ENCODE measurements around the gene BCL2L12. TPM values are rescaled to one million over a fixed set of nuclear protein-coding genes. Genes with fewer than 3 reads are reported as not detected.
A peak's percentile ranks its signal among the peaks of the same experiment; 100 is the strongest.

Gene BCL2L12
- total and polyA plus RNA-seq, 4 donors, result 1.6 to 15.7 (median 6.8) TPM

- Histone ChIP-seq H3K27ac (ENCODE audit: low read depth in 1 of 2, low read length in 2 of 2) (no peak overlapping the region), H3K4me1 (ENCODE audit: control insufficient read depth in 4 of 4, insufficient read depth in 4 of 4, low read length in 3 of 4) (peaks cover 2 to 31% (median 13%) of the 10 kb centered on the region in 4 donors), H3K27me3 (ENCODE audit: control insufficient read depth in 4 of 4, insufficient read depth in 4 of 4, low read length in 3 of 4) (no peaks in the 10 kb centered on the region), H3K36me3 (ENCODE audit: control insufficient read depth in 4 of 4, insufficient read depth in 3 of 4, low read depth in 1 of 4, low read length in 3 of 4) (peaks cover 6 to 49% (median 16%) of the 10 kb centered on the region in 4 donors), H3K9me3 (ENCODE audit: control insufficient read depth in 4 of 4, low read length in 3 of 4) (no peaks in the 10 kb centered on the region), H3K9ac (ENCODE audit: low read depth in 1 of 2, low read length in 2 of 2) (no peak overlapping the region), H3K4me3 (ENCODE audit: low read depth in 1 of 3, low read length in 3 of 3) (no peak overlapping the region)
- TF ChIP-seq NR2F2 (IDR thresholded peaks at IDR 0.05) (no peak), CTCF (IDR thresholded peaks at IDR 0.05; ENCODE audit: low read depth, low read length, missing input control) (peak; percentile 17), HNF4A (conservative IDR thresholded peaks at IDR 0.05) (no peak)
- 86% methylated on average over 35 of the region's 35 CpGs for WGBS
- DNase-seq (ENCODE audit: low spot score), result no peak
Measured at GRCh38 chr19:49684251-49684982, 18.7 kb downstream of the BCL2L12 start.

- Histone ChIP-seq H3K4me3 (ENCODE audit: low read depth in 1 of 3, low read length in 3 of 3) (no peak overlapping the region), H3K27me3 (ENCODE audit: control insufficient read depth in 4 of 4, insufficient read depth in 4 of 4, low read length in 3 of 4) (no peaks in the 10 kb centered on the region), H3K4me1 (ENCODE audit: control insufficient read depth in 4 of 4, insufficient read depth in 4 of 4, low read length in 3 of 4) (peaks cover 4 to 31% (median 17%) of the 10 kb centered on the region in 4 donors), H3K9ac (ENCODE audit: low read depth in 1 of 2, low read length in 2 of 2) (no peak overlapping the region), H3K36me3 (ENCODE audit: control insufficient read depth in 4 of 4, insufficient read depth in 3 of 4, low read depth in 1 of 4, low read length in 3 of 4) (peaks cover 6 to 49% (median 16%) of the 10 kb centered on the region in 4 donors), H3K27ac (ENCODE audit: low read depth in 1 of 2, low read length in 2 of 2) (no peak overlapping the region), H3K9me3 (ENCODE audit: control insufficient read depth in 4 of 4, low read length in 3 of 4) (no peaks in the 10 kb centered on the region)
- no peak for DNase-seq (ENCODE audit: low spot score)
- TF ChIP-seq SP1 (IDR thresholded peaks at IDR 0.05), result no peak
- TF ChIP-seq EGR1 (IDR thresholded peaks at IDR 0.05; ENCODE audit: low read depth in 2 of 2), result no peak
- no peak for TF ChIP-seq RXRA (IDR thresholded peaks at IDR 0.05)
- TF ChIP-seq FOXA1 (IDR thresholded peaks at IDR 0.05), result no peak
- TF ChIP-seq TAF1 (conservative IDR thresholded peaks at IDR 0.05), result no peak
- no peak for TF ChIP-seq ATF3 (IDR thresholded peaks at IDR 0.05)
- no peak for TF ChIP-seq MAX (IDR thresholded peaks at IDR 0.05)
- no peak for TF ChIP-seq HNF4A (conservative IDR thresholded peaks at IDR 0.05)
- no peak for TF ChIP-seq GABPA (IDR thresholded peaks at IDR 0.05 in 1 of 2, conservative IDR thresholded peaks at IDR 0.05 in 1 of 2)
- no peak for TF ChIP-seq HNF4G (IDR thresholded peaks at IDR 0.05)
- no peak for TF ChIP-seq NR2F2 (IDR thresholded peaks at IDR 0.05)
- no peak for TF ChIP-seq REST (IDR thresholded peaks at IDR 0.05)
- 93% methylated on average over 13 of the region's 13 CpGs for WGBS
Measured at GRCh38 chr19:49684983-49685553, 19.3 kb downstream of the BCL2L12 start.
